Kidney (tissue), 14 donors: Measurements from ENCODE around the gene DCLK1. TPM values are rescaled to one million over a fixed set of nuclear protein-coding genes. Genes with fewer than 3 reads are reported as not detected.

Experiments used
- DNase-seq, 5 donors: peaks; one replicate each; pipeline ENCODE4 v3.0.0-alpha.2; 2013 to 2020
- FAIRE-seq: peaks from 2 replicates; lab custom pipeline; 2012; peaks lifted over from hg19 to GRCh38; lab: Jason Lieb, UNC
- H3K27ac ChIP-seq, 2 donors: one replicate each; pipeline ENCODE4 v1.7.0; 2013; ENCODE audit warnings: low read depth in 2 of 2, low read length in 2 of 2, inconsistent platforms in 1 of 2
- H3K27me3 ChIP-seq: one replicate; pipeline ENCODE4 v1.7.1; 2013; ENCODE audit warnings: low read length, inconsistent platforms; ENCODE audit not compliant: control insufficient read depth, insufficient read depth
- H3K36me3 ChIP-seq, 3 donors: one replicate each; pipeline versions ENCODE4 v1.7.0 to v1.7.1; 2013; ENCODE audit warnings: low read length in 3 of 3, control low read depth in 1 of 3, inconsistent platforms in 1 of 3; ENCODE audit not compliant: insufficient read depth in 3 of 3, control insufficient read depth in 2 of 3
- H3K4me1 ChIP-seq, 3 donors: one replicate each; pipeline versions ENCODE4 v1.7.0 to v1.7.1; 2013; ENCODE audit warnings: low read length in 3 of 3, inconsistent platforms in 1 of 3, low read depth in 1 of 3; ENCODE audit not compliant: control insufficient read depth in 2 of 3, insufficient read depth in 2 of 3
- H3K4me3 ChIP-seq, 3 donors: one replicate each; pipeline versions ENCODE4 v1.7.0 to v1.8.1; 2013; ENCODE audit warnings: low read length in 3 of 3, control low read depth in 1 of 3, inconsistent platforms in 1 of 3
- H3K9ac ChIP-seq, 3 donors: one replicate each; pipeline versions ENCODE4 v1.7.0 to v1.7.1; 2013; ENCODE audit warnings: low read length in 3 of 3, control low read depth in 1 of 3, inconsistent platforms in 1 of 3
- H3K9me3 ChIP-seq, 3 donors: one replicate each; pipeline versions ENCODE4 v1.7.0 to v1.7.1; 2013; ENCODE audit warnings: low read length in 3 of 3, control low read depth in 1 of 3, inconsistent platforms in 1 of 3; ENCODE audit not compliant: control insufficient read depth in 2 of 3, insufficient read depth in 1 of 3
- intact Hi-C: fragments of 100-400 bp; cut with DNase I; formaldehyde crosslinking; loops from one replicate; pipeline ENCODE4 v1.11.1; 2022
- polyA plus RNA-seq: library from polyadenylated mRNA; stranded (reverse); fragments of 350-450 nt; fragmentation: Illumina TruSeq; extraction: RNeasy Lipid Tissue Mini Kit (QIAGEN cat#74804); gene quantifications from one replicate; pipeline ENCODE4 v1.2.3, GENCODE V29; 2014; ENCODE audit warnings: low read depth, low replicate concordance; ENCODE audit not compliant: insufficient read depth
- total RNA-seq: library from RNA; stranded (reverse); fragmentation: NEBNext Ultra II Directional; extraction: Animal tissue kit (Norgen Biotek cat#: 25700); gene quantifications from one replicate; pipeline ENCODE4 v1.2.1, GENCODE V29; 2021
- TF ChIP-seq, protein P1 (sequence below): IDR thresholded peaks from 3 replicates; pipeline ENCODE4 v1.5.1; 2012; ENCODE audit warnings: mild to moderate bottlenecking, moderate library complexity, borderline replicate concordance; ENCODE audit not compliant: insufficient read depth; ENCODE audit errors: extremely low read depth
- donor health status: control.
- donor health status: control.
- donor health status: control.
- donor health status: control.
- donor health status: control.
- donor health status: DM: yes; HTN: yes; CAD: no.
- donor health status: Normal renal cell carcinoma (clear cell type).

Gene DCLK1
- total and polyA plus RNA-seq, 2 donors from 2014 or later, result 0.73 to 8.3 TPM

DNA sequence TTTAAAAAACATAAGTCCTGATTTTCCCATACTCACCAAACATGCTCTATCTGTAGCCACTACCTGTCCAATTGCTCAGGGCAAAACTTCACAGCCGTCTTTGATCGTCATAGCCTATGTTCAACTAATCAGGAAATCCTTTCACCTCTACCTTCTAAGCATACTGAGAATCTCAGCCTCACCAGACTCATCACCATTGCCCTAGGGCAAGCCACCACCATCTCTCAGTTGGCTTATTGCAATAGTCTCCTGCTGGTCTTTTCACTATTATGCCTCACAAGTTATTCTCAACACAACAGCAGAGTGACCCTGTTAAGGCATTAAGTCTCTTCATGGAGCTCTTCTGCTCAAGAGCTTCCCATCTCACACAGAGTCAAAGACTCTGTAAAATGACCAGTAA, 394.3 kb downstream of the DCLK1 start:
- DNase-seq (no peak), FAIRE-seq (no peak)
- Histone ChIP-seq H3K4me1 (no peaks in the 10 kb centered on the region), H3K4me3 (no peak overlapping the region), H3K27ac (no peak overlapping the region), H3K9ac (no peak overlapping the region), H3K36me3 (no peaks in the 10 kb centered on the region), H3K27me3 (no peaks in the 10 kb centered on the region), H3K9me3 (no peaks in the 10 kb centered on the region)
- intact Hi-C loops, result no loop called here
- TF ChIP-seq, protein P1, sequence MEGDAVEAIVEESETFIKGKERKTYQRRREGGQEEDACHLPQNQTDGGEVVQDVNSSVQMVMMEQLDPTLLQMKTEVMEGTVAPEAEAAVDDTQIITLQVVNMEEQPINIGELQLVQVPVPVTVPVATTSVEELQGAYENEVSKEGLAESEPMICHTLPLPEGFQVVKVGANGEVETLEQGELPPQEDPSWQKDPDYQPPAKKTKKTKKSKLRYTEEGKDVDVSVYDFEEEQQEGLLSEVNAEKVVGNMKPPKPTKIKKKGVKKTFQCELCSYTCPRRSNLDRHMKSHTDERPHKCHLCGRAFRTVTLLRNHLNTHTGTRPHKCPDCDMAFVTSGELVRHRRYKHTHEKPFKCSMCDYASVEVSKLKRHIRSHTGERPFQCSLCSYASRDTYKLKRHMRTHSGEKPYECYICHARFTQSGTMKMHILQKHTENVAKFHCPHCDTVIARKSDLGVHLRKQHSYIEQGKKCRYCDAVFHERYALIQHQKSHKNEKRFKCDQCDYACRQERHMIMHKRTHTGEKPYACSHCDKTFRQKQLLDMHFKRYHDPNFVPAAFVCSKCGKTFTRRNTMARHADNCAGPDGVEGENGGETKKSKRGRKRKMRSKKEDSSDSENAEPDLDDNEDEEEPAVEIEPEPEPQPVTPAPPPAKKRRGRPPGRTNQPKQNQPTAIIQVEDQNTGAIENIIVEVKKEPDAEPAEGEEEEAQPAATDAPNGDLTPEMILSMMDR, result no peak

DNA sequence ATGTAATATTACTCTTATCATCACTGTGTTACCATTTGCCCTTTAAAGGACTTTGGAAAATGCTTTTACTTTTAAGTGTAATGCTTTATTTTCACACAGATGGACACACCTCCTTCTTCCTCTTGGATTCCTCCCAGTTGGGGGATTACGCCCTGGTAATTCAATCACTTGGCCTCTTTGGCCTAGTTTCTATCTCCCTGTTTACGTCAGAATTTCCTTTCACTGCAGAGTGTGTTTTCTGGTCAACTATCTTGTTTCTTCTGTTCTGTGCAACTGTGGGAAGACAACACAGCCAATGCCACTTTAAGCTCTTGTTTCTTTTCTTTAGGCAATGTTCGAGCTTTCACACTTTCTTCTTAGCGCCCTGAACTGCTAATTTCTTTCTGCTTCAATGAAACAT, 397.4 kb downstream of the DCLK1 start:
- H3K27ac ChIP-seq, result no peak overlapping the region
- H3K9me3 ChIP-seq, result no peaks in the 10 kb centered on the region
- no peak for FAIRE-seq
- no peak overlapping the region for H3K9ac ChIP-seq
- no peak overlapping the region for H3K4me3 ChIP-seq
- H3K27me3 ChIP-seq, result no peaks in the 10 kb centered on the region
- intact Hi-C loops, result no loop called here
- TF ChIP-seq, protein P1, result no peak
- H3K4me1 ChIP-seq, result no peaks in the 10 kb centered on the region
- no peak for DNase-seq
- H3K36me3 ChIP-seq, result no peaks in the 10 kb centered on the region

DNA sequence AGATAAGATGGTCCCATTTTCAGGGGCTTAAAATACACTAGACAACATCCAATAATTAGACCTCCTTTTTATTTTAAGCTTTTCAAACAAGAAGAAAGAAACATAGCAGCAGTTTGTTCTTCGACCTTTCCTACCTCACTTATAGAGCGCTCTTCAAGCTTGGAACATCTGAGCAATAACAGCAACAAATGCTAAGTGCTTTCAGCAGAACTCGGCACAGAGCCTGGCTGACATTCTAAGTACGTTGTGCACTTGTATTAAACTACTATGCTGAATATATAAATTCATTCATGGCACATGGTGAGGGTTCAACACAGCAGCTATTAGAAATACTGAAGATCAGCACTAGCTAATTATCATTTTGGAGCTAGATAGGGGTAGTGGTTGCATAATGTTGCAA, 398.6 kb downstream of the DCLK1 start:
- TF ChIP-seq, protein P1, result no peak
- Histone ChIP-seq H3K4me3 (no peak overlapping the region), H3K9ac (no peak overlapping the region), H3K36me3 (no peaks in the 10 kb centered on the region), H3K27me3 (no peaks in the 10 kb centered on the region), H3K4me1 (no peaks in the 10 kb centered on the region), H3K9me3 (no peaks in the 10 kb centered on the region), H3K27ac (no peak overlapping the region)
- intact Hi-C loops, result no loop called here
- no peak for DNase-seq
- FAIRE-seq, result no peak

DNA sequence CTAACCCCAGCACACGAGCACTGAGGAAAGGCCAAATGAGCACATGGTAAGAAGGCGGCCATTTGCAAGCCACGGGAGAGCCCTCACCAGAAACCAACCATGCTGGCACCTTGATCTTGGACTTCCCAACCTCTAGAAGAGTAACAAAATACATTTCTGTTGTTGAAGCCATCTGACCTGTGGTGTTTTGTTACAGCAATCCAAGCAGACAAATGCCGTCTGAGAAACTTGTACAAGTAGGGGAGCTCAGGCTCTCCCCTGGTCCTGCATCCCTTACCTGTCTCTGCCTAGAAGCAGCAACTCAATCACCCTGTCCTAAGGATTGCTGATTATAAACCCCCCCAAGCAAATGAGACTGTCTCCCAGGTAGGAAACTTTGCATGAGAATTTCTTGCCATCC, 399.7 kb downstream of the DCLK1 start:
- no peak overlapping the region for H3K9ac ChIP-seq
- H3K4me3 ChIP-seq, result no peak overlapping the region
- no peak overlapping the region for H3K27ac ChIP-seq
- intact Hi-C loops, result no loop called here
- no peaks in the 10 kb centered on the region for H3K9me3 ChIP-seq
- H3K4me1 ChIP-seq, result no peaks in the 10 kb centered on the region
- FAIRE-seq, result no peak
- H3K36me3 ChIP-seq, result no peaks in the 10 kb centered on the region
- DNase-seq, result no peak
- TF ChIP-seq, protein P1, result no peak
- no peaks in the 10 kb centered on the region for H3K27me3 ChIP-seq
